Gastroesophageal sphincter (tissue), 4 donors: ENCODE data around the gene MEG3. TPM values are rescaled to one million over a fixed set of nuclear protein-coding genes. Genes with fewer than 3 reads are reported as not detected.

ENCODE experiments used
- ATAC-seq: fragments of 150-250 bp; one replicate; pipeline ENCODE4 v1.9.1; 2016; ENCODE audit warnings: mild to moderate bottlenecking, moderate library complexity
- H3K27ac ChIP-seq, 4 donors: fragments of 200-600 bp; sonication (generic) in 3 of 4; 1 replicate in 3 of 4; 2 replicates in 1 of 4; pipeline ENCODE4 v1.5.1; 2016 to 2019
- H3K27me3 ChIP-seq: fragments of 200-600 bp; sonication (generic); one replicate; pipeline ENCODE4 v1.5.1; 2019
- H3K36me3 ChIP-seq, 2 donors: fragments of 200-600 bp; sonication (generic); one replicate each; pipeline ENCODE4 v1.5.1; 2019; ENCODE audit warnings: control low read depth in 1 of 2
- H3K4me1 ChIP-seq, 3 donors: fragments of 200-600 bp; sonication (generic); 1 replicate in 2 of 3; 2 replicates in 1 of 3; pipeline ENCODE4 v1.5.1; 2016 to 2019; ENCODE audit warnings: control low read depth in 2 of 3
- H3K4me3 ChIP-seq, 2 donors: fragments of 200-600 bp; sonication (generic); one replicate each; pipeline ENCODE4 v1.5.1; 2019; ENCODE audit warnings: mild to moderate bottlenecking in 1 of 2, moderate library complexity in 1 of 2
- H3K9me3 ChIP-seq, 3 donors: fragments of 200-600 bp; sonication (generic); one replicate each; pipeline ENCODE4 v1.5.1; 2017 to 2019; ENCODE audit warnings: control low read depth in 2 of 3
- CTCF ChIP-seq, 4 experiments: fragments of 200-600 bp in 2 of 4; fragments of 450-650 bp in 2 of 4; sonication (generic) in 1 of 4; IDR thresholded peaks; one replicate each; pipeline ENCODE4 v1.5.1; 2017 to 2019; ENCODE audit warnings: antibody characterized with exemption in 4 of 4, mild to moderate bottlenecking in 2 of 4, moderate library complexity in 2 of 4
- EP300 ChIP-seq: sonication (generic); formaldehyde crosslinking; IDR thresholded peaks from one replicate; pipeline ENCODE4 v1.6.1; 2017; ENCODE audit warnings: antibody characterized with exemption, mild to moderate bottlenecking
- POLR2A ChIP-seq, 2 donors: fragments of 450-650 bp; IDR thresholded peaks; one replicate each; pipeline ENCODE4 v1.6.1; 2017; ENCODE audit warnings: antibody characterized with exemption in 2 of 2, mild to moderate bottlenecking in 2 of 2, moderate library complexity in 1 of 2
- POLR2AphosphoS5 ChIP-seq: sonication (generic); formaldehyde crosslinking; IDR thresholded peaks from one replicate; pipeline ENCODE4 v1.6.1; 2017; ENCODE audit warnings: antibody characterized with exemption
- WGBS, 2 donors: methylation state at CpG; one replicate each; pipeline ENCODE4 v1.1.5; 2018; ENCODE audit warnings: low coverage in 1 of 2; 5-methylcytosine and 5-hydroxymethylcytosine counted together
- total RNA-seq, 4 donors: library from RNA; depleted of rRNA; stranded (reverse); fragments of >200 nt; gene quantifications; one replicate each; pipeline ENCODE4 v1.1.0, GENCODE V29; 2016

The MEG3 gene
- total RNA-seq, 4 donors from 2014 or later = 7.5 to 59.0 (median 36.7) TPM

GRCh38 chr14:100788942-100789341 is 37.0 kb upstream of the MEG3 start:
- no peaks in the 10 kb centered on the region for H3K36me3 ChIP-seq
- TF ChIP-seq POLR2AphosphoS5 = no peak
- no peak for TF ChIP-seq CTCF (IDR thresholded peaks at IDR 0.05)
- no peak for TF ChIP-seq POLR2A (IDR thresholded peaks at IDR 0.05)
- no peak for TF ChIP-seq EP300
- H3K9me3 ChIP-seq = no peaks in the 10 kb centered on the region
- no peak for ATAC-seq
- no peak overlapping the region for H3K27ac ChIP-seq
- H3K27me3 ChIP-seq = peaks cover 52% of the 10 kb centered on the region
- H3K4me1 ChIP-seq = no peaks in the 10 kb centered on the region
- H3K4me3 ChIP-seq = no peak overlapping the region
- WGBS, 2 donors = 100% methylated on average over 1 of the region's 5 CpGs; no CpG with 5 or more reads in 1 of the 2 donors

- Histone ChIP-seq H3K9me3 (no peaks in the 10 kb centered on the region), H3K4me1 (no peaks in the 10 kb centered on the region), H3K4me3 (no peak overlapping the region), H3K27ac (no peak overlapping the region), H3K36me3 (no peaks in the 10 kb centered on the region), H3K27me3 (peaks cover 52% of the 10 kb centered on the region)
- WGBS, 2 donors = 72 to 84% methylated on average over 3 to 5 of the region's 12 CpGs
- TF ChIP-seq CTCF (IDR thresholded peaks at IDR 0.05) (no peak), POLR2AphosphoS5 (no peak)
- no peak for ATAC-seq
Measured at GRCh38 chr14:100789460-100790417, 36.2 kb upstream of the MEG3 start.

- WGBS, 2 donors = 88 to 90% methylated on average over 2 to 6 of the region's 14 CpGs
- no peak for TF ChIP-seq POLR2A (IDR thresholded peaks at IDR 0.05)
- TF ChIP-seq POLR2AphosphoS5 = no peak
- TF ChIP-seq EP300 = no peak
- TF ChIP-seq CTCF (IDR thresholded peaks at IDR 0.05) = no peak
- ATAC-seq = no peak
- peaks cover 52% of the 10 kb centered on the region for H3K27me3 ChIP-seq
- no peak overlapping the region for H3K27ac ChIP-seq
- H3K4me3 ChIP-seq = no peak overlapping the region
- H3K36me3 ChIP-seq = no peaks in the 10 kb centered on the region
- H3K9me3 ChIP-seq = no peaks in the 10 kb centered on the region
- no peaks in the 10 kb centered on the region for H3K4me1 ChIP-seq
Measured at GRCh38 chr14:100790502-100791347, 35.2 kb upstream of the MEG3 start.

- ATAC-seq = no peak
- Histone ChIP-seq H3K9me3 (no peaks in the 10 kb centered on the region), H3K27me3 (peaks cover 52% of the 10 kb centered on the region), H3K36me3 (no peaks in the 10 kb centered on the region), H3K27ac (no peak overlapping the region), H3K4me3 (no peak overlapping the region), H3K4me1 (no peaks in the 10 kb centered on the region)
- TF ChIP-seq EP300 (no peak), CTCF (IDR thresholded peaks at IDR 0.05) (no peak), POLR2AphosphoS5 (no peak), POLR2A (IDR thresholded peaks at IDR 0.05) (no peak)
- 93% methylated on average over 7 of the region's 13 CpGs; no CpG with 5 or more reads in 1 of the 2 donors for WGBS, 2 donors
Measured at GRCh38 chr14:100791348-100791735, 34.6 kb upstream of the MEG3 start.
